Transverse colon (tissue), 4 donors: ENCODE measurements around the gene SVIL. TPM values are rescaled to one million over a fixed set of nuclear protein-coding genes. Genes with fewer than 3 reads are reported as not detected.
"Not testable (repeated sequence)": the region's sequence is repeated elsewhere in the genome, so short reads cannot be mapped to it uniquely, and the experiment has no call there.

Experiments
- DNase-seq: peaks from one replicate; pipeline ENCODE4 v3.0.0-alpha.2; 2019
- H3K27ac ChIP-seq, 4 donors: fragments of 200-600 bp; sonication (generic); 2 replicates each; pipeline ENCODE4 v1.5.1; 2016 to 2018; ENCODE audit warnings: inconsistent platforms in 4 of 4
- H3K27me3 ChIP-seq: fragments of 200-600 bp; sonication (generic); 2 replicates; pipeline ENCODE4 v1.5.1; 2017; ENCODE audit warnings: inconsistent platforms
- H3K36me3 ChIP-seq, 4 donors: fragments of 200-600 bp; sonication (generic); 2 replicates each; pipeline ENCODE4 v1.5.1; 2017 to 2019; ENCODE audit warnings: inconsistent platforms in 4 of 4
- H3K4me1 ChIP-seq, 4 donors: fragments of 200-600 bp; sonication (generic); 2 replicates each; pipeline ENCODE4 v1.5.1; 2017 to 2020; ENCODE audit warnings: inconsistent platforms in 4 of 4
- H3K4me3 ChIP-seq, 4 donors: fragments of 200-600 bp; sonication (generic); 1 replicate in 1 of 4; 2 replicates in 3 of 4; pipeline versions ENCODE4 v1.5.1 to v1.6.1; 2017 to 2019; ENCODE audit warnings: inconsistent platforms in 4 of 4
- H3K9me3 ChIP-seq, 2 donors: fragments of 200-600 bp; sonication (generic); 2 replicates each; pipeline ENCODE4 v1.5.1; 2017 to 2019; ENCODE audit warnings: inconsistent platforms in 2 of 2
- CTCF ChIP-seq, 5 experiments: fragments of 200-600 bp in 3 of 5; fragments of 450-650 bp in 2 of 5; sonication (generic) in 3 of 5; IDR thresholded peaks; 1 replicate in 2 of 5; 2 replicates in 3 of 5; pipeline ENCODE4 v1.5.1; 2016 to 2017; ENCODE audit warnings: antibody characterized with exemption in 5 of 5, inconsistent platforms in 3 of 5, mild to moderate bottlenecking in 2 of 5, moderate library complexity in 1 of 5
- EP300 ChIP-seq: sonication (generic); formaldehyde crosslinking; IDR thresholded peaks from one replicate; pipeline ENCODE4 v1.6.1; 2017; ENCODE audit warnings: antibody characterized with exemption, low read depth
- POLR2A ChIP-seq: fragments of 450-650 bp; IDR thresholded peaks from one replicate; pipeline ENCODE4 v1.6.1; 2016; ENCODE audit warnings: antibody characterized with exemption, mild to moderate bottlenecking, moderate library complexity
- POLR2AphosphoS5 ChIP-seq, 3 donors: sonication (generic); formaldehyde crosslinking; IDR thresholded peaks; one replicate each; pipeline ENCODE4 v1.6.1; 2016; ENCODE audit warnings: antibody characterized with exemption in 3 of 3
- WGBS, 2 donors: methylation state at CpG; one replicate each; pipeline ENCODE4 v1.1.5; 2018; ENCODE audit warnings: low coverage in 1 of 2; 5-methylcytosine and 5-hydroxymethylcytosine counted together
- in situ Hi-C, 4 donors: fragments of 200-750 bp; cut with MboI; loops; one replicate each; pipeline versions ENCODE4 v1.15.0 to v1.15.1; 2017; ENCODE audit warnings: low sequenced_read_pairs in 3 of 4, low pct_ligation_motif_present in 1 of 4, low pct_unique_long_range_greater_than_20kb in 1 of 4
- intact Hi-C: fragments of 100-400 bp; cut with DNase I; formaldehyde crosslinking; loops from one replicate; pipeline ENCODE4 v1.15.1; 2023; ENCODE audit warnings: low total_unique reads
- total RNA-seq, 4 donors: library from RNA; depleted of rRNA; stranded (reverse); fragments of >200 nt; gene quantifications; one replicate each; pipeline ENCODE4 v1.1.0, GENCODE V29; 2016

SVIL gene
- total RNA-seq, 4 donors from 2014 or later = 146 to 192 (median 156) TPM

DNA sequence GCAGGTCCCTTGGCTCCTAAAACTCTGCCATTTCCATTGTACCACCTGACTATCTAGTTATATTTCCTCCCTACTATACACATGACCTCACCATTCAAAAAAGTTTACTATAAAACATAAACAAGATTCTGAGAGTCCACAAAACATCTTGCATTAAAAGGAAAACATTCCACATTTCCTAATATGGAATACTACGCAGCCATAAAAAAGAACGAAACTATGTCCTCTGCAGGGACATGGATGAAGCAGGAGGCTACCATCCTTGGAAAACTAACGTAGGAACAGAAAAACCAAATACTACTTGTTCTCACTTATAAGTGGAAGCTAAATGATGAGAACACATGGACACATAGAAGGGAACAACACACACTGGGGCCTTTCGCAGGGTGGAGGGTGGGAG lies 48.3 kb downstream of the SVIL start:
- no peaks in the 10 kb centered on the region for H3K9me3 ChIP-seq
- peak overlapping the region in 3 of 4 donors; percentile 43 to 58 (median 44) for H3K27ac ChIP-seq
- 84 to 89% methylated on average over 4 of the region's 4 CpGs for WGBS, 2 donors
- intact Hi-C loops (no loop called here), in situ Hi-C loops (no loop called here)
- H3K4me1 ChIP-seq = peaks cover 16 to 44% (median 25%) of the 10 kb centered on the region in 4 donors
- no peaks in the 10 kb centered on the region for H3K27me3 ChIP-seq
- TF ChIP-seq POLR2A (no peak), EP300 (no peak), CTCF (IDR thresholded peaks at IDR 0.05) (no peak), POLR2AphosphoS5 (IDR thresholded peaks at IDR 0.05) (no peak)
- DNase-seq = no peak
- H3K36me3 ChIP-seq = no peaks in the 10 kb centered on the region
- H3K4me3 ChIP-seq = no peak overlapping the region

GRCh38 chr10:29585488-29585976 lies 49.2 kb downstream of the SVIL start:
- Histone ChIP-seq H3K27ac (peak overlapping the region in 3 of 4 donors; percentile 37 to 44 (median 43)), H3K36me3 (no peaks in the 10 kb centered on the region), H3K9me3 (no peaks in the 10 kb centered on the region), H3K4me3 (no peak overlapping the region), H3K4me1 (peaks cover 15 to 34% (median 16%) of the 10 kb centered on the region in 4 donors), H3K27me3 (no peaks in the 10 kb centered on the region)
- intact Hi-C loops = no loop called here
- 90 to 91% methylated on average over 7 to 18 of the region's 18 CpGs for WGBS, 2 donors
- no peak for DNase-seq
- in situ Hi-C loops = no loop called here
- TF ChIP-seq CTCF (IDR thresholded peaks at IDR 0.05) (no peak), POLR2A (no peak), POLR2AphosphoS5 (IDR thresholded peaks at IDR 0.05) (no peak)

GRCh38 chr10:29584436-29584835 lies 50.3 kb downstream of the SVIL start:
- H3K27ac ChIP-seq = peak overlapping the region in 2 of 4 donors; percentile 16 to 21
- peaks cover 4 to 23% (median 6%) of the 10 kb centered on the region in 4 donors for H3K4me1 ChIP-seq
- TF ChIP-seq CTCF (IDR thresholded peaks at IDR 0.05) (no peak), EP300 (no peak), POLR2AphosphoS5 (IDR thresholded peaks at IDR 0.05) (no peak), POLR2A (no peak)
- intact Hi-C loops = no loop called here
- in situ Hi-C loops = no loop called here
- no peaks in the 10 kb centered on the region for H3K9me3 ChIP-seq
- no peaks in the 10 kb centered on the region for H3K36me3 ChIP-seq
- H3K4me3 ChIP-seq = no peak overlapping the region
- H3K27me3 ChIP-seq = no peaks in the 10 kb centered on the region
- WGBS, 2 donors = 88 to 100% methylated on average over 1 to 14 of the region's 14 CpGs
- no peak for DNase-seq

GRCh38 chr10:29583674-29584073 lies 51.1 kb downstream of the SVIL start:
- no peaks in the 10 kb centered on the region for H3K27me3 ChIP-seq
- H3K4me3 ChIP-seq = no peak overlapping the region
- intact Hi-C loops = no loop called here
- no peaks in the 10 kb centered on the region for H3K36me3 ChIP-seq
- peak overlapping the region in 2 of 4 donors; percentile 16 to 21 for H3K27ac ChIP-seq
- TF ChIP-seq POLR2AphosphoS5 (IDR thresholded peaks at IDR 0.05) = no peak
- no peak for TF ChIP-seq CTCF (IDR thresholded peaks at IDR 0.05)
- TF ChIP-seq EP300 = no peak
- WGBS, 2 donors = 78 to 80% methylated on average over 6 to 9 of the region's 9 CpGs
- peaks cover under 1 to 19% (median 2%) of the 10 kb centered on the region in 4 donors for H3K4me1 ChIP-seq
- no peak for DNase-seq
- in situ Hi-C loops = no loop called here
- H3K9me3 ChIP-seq = no peaks in the 10 kb centered on the region

DNA sequence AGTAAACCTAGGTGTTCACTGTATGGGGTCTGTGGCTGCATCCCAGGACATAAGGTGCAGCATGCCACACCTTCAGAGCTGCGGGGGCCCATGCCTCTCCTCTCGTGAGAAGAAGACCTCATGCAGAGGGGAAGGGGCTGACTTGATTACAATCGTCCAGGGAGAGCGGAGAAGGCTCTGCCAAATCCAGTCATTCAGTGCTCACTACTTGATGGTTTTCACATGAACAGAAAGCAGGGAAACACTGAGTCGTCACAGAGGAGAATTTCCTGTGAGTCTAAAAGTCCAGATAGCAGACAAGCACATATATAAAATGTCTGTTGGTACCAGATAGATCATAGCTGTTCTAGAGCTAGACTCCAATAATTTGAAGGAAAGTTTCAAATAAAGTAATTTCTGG lies 52.0 kb downstream of the SVIL start:
- H3K9me3 ChIP-seq, intact Hi-C loops, H3K4me3 ChIP-seq, DNase-seq, H3K27me3 ChIP-seq, H3K36me3 ChIP-seq, H3K27ac ChIP-seq, in situ Hi-C loops: not testable (repeated sequence)
- H3K4me1 ChIP-seq = peaks cover 0 to 24% (median 7%) of the 10 kb centered on the region in 4 donors
- WGBS, 2 donors = 60 to 87% methylated on average over 2 to 5 of the region's 5 CpGs
